ENCODE data around the gene CD4.

GRCh38 chr12:6852651-6853354, 63.5 kb downstream of the CD4 start:
- no peak for TF ChIP-seq POLR2A (IDR thresholded peaks at IDR 0.05)
- no peak for TF ChIP-seq CTCF (IDR thresholded peaks at IDR 0.05)

Data from lower leg skin (tissue), 3 donors.